ENCODE results near the gene PALM. TPM values are rescaled to one million over a fixed set of nuclear protein-coding genes. Genes with fewer than 3 reads are reported as not detected.

PALM gene, protein sequence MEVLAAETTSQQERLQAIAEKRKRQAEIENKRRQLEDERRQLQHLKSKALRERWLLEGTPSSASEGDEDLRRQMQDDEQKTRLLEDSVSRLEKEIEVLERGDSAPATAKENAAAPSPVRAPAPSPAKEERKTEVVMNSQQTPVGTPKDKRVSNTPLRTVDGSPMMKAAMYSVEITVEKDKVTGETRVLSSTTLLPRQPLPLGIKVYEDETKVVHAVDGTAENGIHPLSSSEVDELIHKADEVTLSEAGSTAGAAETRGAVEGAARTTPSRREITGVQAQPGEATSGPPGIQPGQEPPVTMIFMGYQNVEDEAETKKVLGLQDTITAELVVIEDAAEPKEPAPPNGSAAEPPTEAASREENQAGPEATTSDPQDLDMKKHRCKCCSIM
- 10 to 100 TPM in 2 of 6 experiments, 1 to 10 TPM in 4; 4.6 to 12.7 (median 7.1) TPM for total RNA-seq
- long read RNA-seq, result 0 reads

DNA sequence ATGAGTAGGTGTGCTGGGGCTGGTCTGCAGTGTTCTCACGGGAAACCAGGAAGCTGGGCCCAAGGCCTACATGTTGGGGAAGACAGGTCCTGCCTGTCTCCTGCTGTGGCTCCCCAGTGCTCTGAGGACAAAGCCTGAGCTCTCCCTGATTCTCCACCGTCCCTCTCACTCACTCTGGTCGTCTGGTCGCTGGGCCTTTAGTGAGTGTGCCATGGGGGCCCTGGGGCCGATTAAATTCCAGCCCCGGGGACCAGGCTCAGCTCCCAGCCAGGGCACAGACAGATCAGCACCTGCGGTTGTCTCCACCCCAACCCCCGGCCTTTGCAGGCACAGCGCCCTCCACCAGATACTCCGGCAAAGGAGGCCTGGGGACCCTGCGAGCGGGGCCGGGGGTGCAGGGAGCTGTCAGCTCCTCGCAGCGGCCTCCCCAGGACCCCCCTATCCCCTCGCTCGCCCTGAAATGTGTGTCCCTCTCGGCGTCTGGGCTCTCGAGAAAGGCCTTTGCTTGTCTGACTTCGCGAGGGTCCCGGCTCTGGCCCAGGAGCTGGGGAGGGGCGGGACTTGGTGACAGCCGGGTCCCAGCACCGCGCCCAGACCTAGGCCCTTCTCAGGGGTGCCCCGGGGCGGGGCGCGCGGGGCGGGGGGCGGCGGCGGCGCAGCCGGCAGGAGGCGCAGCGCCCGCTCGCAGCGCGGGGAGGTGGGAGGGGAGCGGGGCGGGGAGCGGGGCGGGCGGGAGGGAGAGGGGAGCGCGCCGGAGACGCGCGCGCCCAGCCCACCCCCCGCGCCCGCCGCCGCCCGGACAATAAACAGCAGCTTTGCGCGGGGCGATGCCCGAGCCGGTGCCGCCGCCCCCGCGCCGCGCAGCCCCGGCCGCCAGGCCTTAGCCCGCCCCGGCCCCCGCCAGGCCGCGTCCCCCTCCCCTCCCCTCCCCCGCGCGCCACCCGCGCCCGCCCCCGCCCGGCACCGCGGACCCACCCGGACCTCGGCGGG lies at the start of gene PALM:
Gene PALM, plus strand, starts transcription at position 782 of the 990 bp plus-strand sequence. CDS start 212 bp downstream, outside the sequence.
- Histone ChIP-seq H3K27ac (peak within 1 kb of the TSS; percentile 21 to 57 (median 40)), H3K36me3 (no peaks in the 10 kb centered on the region), H3K27me3 (no peaks in the 10 kb centered on the region), H3K4me1 (no peaks in the 10 kb centered on the region), H3K9me3 (no peaks in the 10 kb centered on the region), H3K4me3 (peak within 1 kb of the TSS; percentile 27 to 44 (median 33))
- DNase-seq, result no peak
- TF ChIP-seq POLR2A (IDR thresholded peaks at IDR 0.05), result no peak
- TF ChIP-seq, protein P1, sequence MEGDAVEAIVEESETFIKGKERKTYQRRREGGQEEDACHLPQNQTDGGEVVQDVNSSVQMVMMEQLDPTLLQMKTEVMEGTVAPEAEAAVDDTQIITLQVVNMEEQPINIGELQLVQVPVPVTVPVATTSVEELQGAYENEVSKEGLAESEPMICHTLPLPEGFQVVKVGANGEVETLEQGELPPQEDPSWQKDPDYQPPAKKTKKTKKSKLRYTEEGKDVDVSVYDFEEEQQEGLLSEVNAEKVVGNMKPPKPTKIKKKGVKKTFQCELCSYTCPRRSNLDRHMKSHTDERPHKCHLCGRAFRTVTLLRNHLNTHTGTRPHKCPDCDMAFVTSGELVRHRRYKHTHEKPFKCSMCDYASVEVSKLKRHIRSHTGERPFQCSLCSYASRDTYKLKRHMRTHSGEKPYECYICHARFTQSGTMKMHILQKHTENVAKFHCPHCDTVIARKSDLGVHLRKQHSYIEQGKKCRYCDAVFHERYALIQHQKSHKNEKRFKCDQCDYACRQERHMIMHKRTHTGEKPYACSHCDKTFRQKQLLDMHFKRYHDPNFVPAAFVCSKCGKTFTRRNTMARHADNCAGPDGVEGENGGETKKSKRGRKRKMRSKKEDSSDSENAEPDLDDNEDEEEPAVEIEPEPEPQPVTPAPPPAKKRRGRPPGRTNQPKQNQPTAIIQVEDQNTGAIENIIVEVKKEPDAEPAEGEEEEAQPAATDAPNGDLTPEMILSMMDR (IDR thresholded peaks at IDR 0.05), result peak in 1 of 4 donors; percentile 16
- no peak for ATAC-seq
- 35% methylated on average over 13 of the region's 93 CpGs for WGBS (ENCODE audit: insufficient coverage, low coverage, low lambda C conversion rate, missing lambda C conversion rate)
- intact Hi-C loops (cut with DNase I), result no loop called here

DNA sequence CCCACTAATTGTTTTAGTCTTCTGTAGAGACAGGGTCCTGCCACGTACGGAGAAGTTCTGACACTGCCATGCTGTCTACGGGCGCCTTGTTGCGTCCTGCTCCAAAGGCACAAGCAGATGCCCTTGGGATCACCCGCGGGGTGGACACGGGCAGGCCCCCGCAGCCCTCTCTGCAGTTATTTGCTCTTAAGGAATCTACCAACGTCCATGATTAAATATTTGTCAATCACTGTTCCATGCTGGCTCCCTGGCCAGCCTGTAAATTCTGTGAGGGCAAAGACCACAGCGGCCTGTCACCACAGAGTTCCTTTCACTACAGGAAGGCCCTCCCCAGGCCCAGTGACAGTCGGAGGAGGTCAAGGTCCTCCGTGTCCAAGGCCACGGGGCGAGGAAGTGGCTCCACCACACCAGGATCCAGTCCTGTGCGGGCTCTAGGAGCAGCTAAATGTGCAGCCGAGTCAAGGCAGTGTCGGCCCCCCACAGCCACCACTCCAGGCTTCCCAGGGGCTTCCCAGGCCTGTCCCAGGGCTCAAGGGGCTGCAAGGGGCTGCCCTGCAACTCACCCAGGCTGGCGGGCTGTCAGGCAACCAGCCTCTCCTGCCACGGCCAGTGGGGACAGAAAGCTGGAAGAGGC lies 47.8 kb upstream of the PALM start:
- peak; percentile 51 to 70 (median 65) for ATAC-seq
- intact Hi-C loops (cut with DNase I), result no loop called here
- Histone ChIP-seq H3K4me1 (peaks cover 0 to 57% (median 23%) of the 10 kb centered on the region in 4 donors), H3K4me3 (peak overlapping the region; percentile 94 to 99 (median 97)), H3K9me3 (no peaks in the 10 kb centered on the region), H3K27me3 (no peaks in the 10 kb centered on the region), H3K27ac (peak overlapping the region; percentile 79 to 95 (median 94)), H3K36me3 (no peaks in the 10 kb centered on the region)
- TF ChIP-seq POLR2A (IDR thresholded peaks at IDR 0.05), result peak; percentile 59
- TF ChIP-seq, protein P1 (IDR thresholded peaks at IDR 0.05), result no peak
- 4% methylated on average over 7 of the region's 20 CpGs for WGBS (ENCODE audit: insufficient coverage, low coverage, low lambda C conversion rate, missing lambda C conversion rate)
- DNase-seq, result peak; percentile 79 to 92 (median 92)

DNA sequence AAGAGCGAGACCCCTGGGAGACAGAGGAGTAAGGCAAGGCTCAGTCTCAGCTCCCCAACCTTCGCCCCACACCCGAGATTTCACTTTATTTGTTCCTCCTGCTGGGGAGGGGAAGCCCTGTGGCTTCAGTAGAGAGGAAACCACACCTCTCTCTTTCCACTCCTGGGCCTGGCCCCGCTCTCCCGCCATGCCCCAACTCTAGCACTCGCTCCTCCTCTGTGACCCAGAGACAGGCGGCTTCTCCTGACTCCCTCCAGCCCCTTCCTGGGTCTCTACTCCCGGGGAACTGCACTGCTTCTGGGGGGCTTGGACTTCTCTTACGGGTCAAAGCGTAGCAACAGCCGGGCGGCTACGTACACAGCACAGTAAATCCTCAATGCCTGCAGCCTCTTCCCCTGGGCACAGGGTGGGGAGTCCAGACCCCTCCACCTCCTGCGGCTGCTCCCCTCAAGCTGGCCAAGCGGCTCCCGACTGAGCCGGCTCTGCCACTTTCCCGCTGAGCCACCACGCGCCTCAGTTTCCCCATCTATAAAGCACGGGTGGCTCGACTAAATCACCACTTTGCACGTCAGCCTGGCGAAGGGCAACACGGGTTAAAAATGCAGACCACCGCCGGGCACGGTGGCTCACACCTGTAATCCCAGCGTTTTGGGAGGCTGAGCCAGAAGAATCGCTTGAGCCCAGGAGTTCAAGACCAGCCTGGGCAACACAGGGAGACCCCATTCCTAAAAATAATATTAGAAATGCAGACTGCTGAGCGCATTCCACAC lies 47.1 kb upstream of the PALM start:
- ATAC-seq, result peak; percentile 17 to 47 (median 36)
- WGBS (ENCODE audit: insufficient coverage, low coverage, low lambda C conversion rate, missing lambda C conversion rate), result 0% methylated on average over 20 of the region's 31 CpGs
- Histone ChIP-seq H3K27me3 (no peaks in the 10 kb centered on the region), H3K9me3 (no peaks in the 10 kb centered on the region), H3K27ac (peak overlapping the region; percentile 79 to 95 (median 94)), H3K36me3 (no peaks in the 10 kb centered on the region), H3K4me1 (peaks cover 0 to 57% (median 23%) of the 10 kb centered on the region in 4 donors), H3K4me3 (peak overlapping the region; percentile 94 to 99 (median 97))
- intact Hi-C loops (cut with DNase I), result no loop called here
- DNase-seq, result no peak
- TF ChIP-seq POLR2A (IDR thresholded peaks at IDR 0.05), result no peak
- TF ChIP-seq, protein P1 (IDR thresholded peaks at IDR 0.05), result no peak
